H1 (cell line): Measurements from ENCODE around the gene LDLR. TPM values are rescaled to one million over a fixed set of nuclear protein-coding genes. Genes with fewer than 3 reads are reported as not detected.

ENCODE experiments used
- CTCF ChIA-PET: fragments of 300-600 bp; sonication (Branson Sonifier 250); formaldehyde crosslinking; loops from one replicate; lab custom pipeline; 2021; ENCODE audit not compliant: partially characterized antibody; lab: Charles Lee
- POLR2A ChIA-PET: fragments of 300-600 bp; sonication (Branson Sonifier 250); formaldehyde crosslinking; loops from one replicate; lab custom pipeline; 2021; ENCODE audit warnings: inconsistent platforms; ENCODE audit not compliant: partially characterized antibody; lab: Charles Lee
- DNase-seq, 2 experiments: peaks; one replicate each; pipeline versions ENCODE4 v3.0.0 to v3.0.0-alpha.2; 2010 to 2022; ENCODE audit warnings: low spot score in 2 of 2, low read depth in 1 of 2, mixed read lengths in 1 of 2
- FAIRE-seq: peaks from 2 replicates; lab custom pipeline; 2011; peaks lifted over from hg19 to GRCh38; lab: Jason Lieb, UNC
- H2AFZ ChIP-seq: 2 replicates; pipeline ENCODE4 v1.8.1; 2012; ENCODE audit warnings: low read length, inconsistent platforms
- H2AK5ac ChIP-seq: 2 replicates; pipeline ENCODE4 v1.6.1; 2013; ENCODE audit warnings: low read depth, low read length
- H2BK120ac ChIP-seq: replicated peaks from 2 replicates; pipeline ENCODE3; 2013; ENCODE audit warnings: low read depth, low read length, inconsistent platforms
- H2BK12ac ChIP-seq: 2 replicates; pipeline ENCODE4 v1.6.1; 2013; ENCODE audit warnings: low read depth, low read length
- H2BK15ac ChIP-seq: 2 replicates; pipeline ENCODE4 v1.6.1; 2013; ENCODE audit warnings: low read length
- H2BK20ac ChIP-seq: 2 replicates; pipeline ENCODE4 v1.6.1; 2013; ENCODE audit warnings: low read length
- H2BK5ac ChIP-seq: 2 replicates; pipeline ENCODE4 v1.6.1; 2013; ENCODE audit warnings: low read depth, low read length
- H3K14ac ChIP-seq: 2 replicates; pipeline ENCODE4 v1.6.1; 2013; ENCODE audit warnings: inconsistent platforms; ENCODE audit not compliant: insufficient read length
- H3K18ac ChIP-seq: 2 replicates; pipeline ENCODE4 v1.6.1; 2013; ENCODE audit warnings: low read length; ENCODE audit errors: extremely low read depth
- H3K23ac ChIP-seq: 2 replicates; pipeline ENCODE4 v1.6.1; 2013; ENCODE audit warnings: inconsistent platforms; ENCODE audit not compliant: insufficient read length
- H3K23me2 ChIP-seq: 2 replicates; pipeline ENCODE4 v1.6.1; 2013; ENCODE audit warnings: low read depth, low read length
- H3K27ac ChIP-seq: 2 replicates; pipeline ENCODE4 v1.6.1; 2011; ENCODE audit warnings: low read depth, low read length, inconsistent platforms
- H3K27me3 ChIP-seq, 4 experiments: replicated peaks in 1 of 4; 1 replicate in 1 of 4; 2 replicates in 3 of 4; pipeline versions ENCODE4 v1.6.1 to v1.8.1; 2011 to 2013; ENCODE audit warnings: low read length in 3 of 4, mild to moderate bottlenecking in 3 of 4, inconsistent platforms in 2 of 4, mixed read lengths in 2 of 4, moderate library complexity in 1 of 4; ENCODE audit not compliant: control insufficient read depth in 3 of 4, insufficient read depth in 3 of 4; ENCODE audit errors: extremely low read depth in 1 of 4
- H3K36me3 ChIP-seq, 4 experiments: 2 replicates each; pipeline versions ENCODE4 v1.6.1 to v1.8.1; 2011 to 2013; ENCODE audit warnings: mild to moderate bottlenecking in 4 of 4, low read length in 3 of 4, moderate library complexity in 2 of 4, control low read depth in 1 of 4, inconsistent platforms in 1 of 4; ENCODE audit not compliant: insufficient read depth in 4 of 4, control insufficient read depth in 2 of 4
- H3K4ac ChIP-seq: replicated peaks from 2 replicates; pipeline ENCODE3; 2013; ENCODE audit warnings: low read length, low read depth, mixed read lengths, inconsistent platforms; ENCODE audit not compliant: insufficient read length
- H3K4me1 ChIP-seq, 4 experiments: replicated peaks in 1 of 4; 1 replicate in 1 of 4; 2 replicates in 3 of 4; pipeline versions ENCODE4 v1.6.1 to v1.8.1; 2011 to 2013; ENCODE audit warnings: low read length in 3 of 4, inconsistent platforms in 2 of 4, mixed read lengths in 1 of 4; ENCODE audit not compliant: insufficient read depth in 4 of 4, control insufficient read depth in 3 of 4
- H3K4me2 ChIP-seq, 2 experiments: 2 replicates each; pipeline versions ENCODE4 v1.6.1 to v1.8.1; 2011 to 2013; ENCODE audit warnings: low read depth in 2 of 2, low read length in 2 of 2, control low read depth in 1 of 2, inconsistent platforms in 1 of 2, mild to moderate bottlenecking in 1 of 2; ENCODE audit not compliant: insufficient read depth in 1 of 2
- H3K4me3 ChIP-seq, 4 experiments: fragments of 200-600, 300-600 bp in 1 of 4; sonication (generic), shearing (Covaris generic), sonication (Bioruptor Twin) in 1 of 4; 2 replicates each; pipeline versions ENCODE4 v1.5.1 to v1.8.1; 2011 to 2016; ENCODE audit warnings: low read length in 4 of 4, low read depth in 3 of 4, control low read depth in 2 of 4, inconsistent platforms in 2 of 4, mild to moderate bottlenecking in 2 of 4, mixed read lengths in 1 of 4, moderate library complexity in 1 of 4; ENCODE audit not compliant: insufficient read depth in 2 of 4; ENCODE audit errors: extremely low read depth in 1 of 4
- H3K56ac ChIP-seq: replicated peaks from 2 replicates; pipeline ENCODE3; 2013; ENCODE audit warnings: low read depth, mild to moderate bottlenecking, mixed read lengths, low read length, inconsistent platforms; ENCODE audit not compliant: insufficient read length
- H3K79me1 ChIP-seq: 2 replicates; pipeline ENCODE4 v1.6.1; 2013; ENCODE audit warnings: low read depth, low read length, control low read depth
- H3K79me2 ChIP-seq, 2 experiments: 2 replicates each; pipeline versions ENCODE4 v1.6.1 to v1.8.1; 2012 to 2013; ENCODE audit warnings: low read length in 2 of 2, mild to moderate bottlenecking in 2 of 2, inconsistent platforms in 1 of 2; ENCODE audit not compliant: insufficient read depth in 2 of 2, control insufficient read depth in 1 of 2
- H3K9ac ChIP-seq, 4 experiments: replicated peaks in 1 of 4; 1 replicate in 1 of 4; 2 replicates in 3 of 4; pipeline versions ENCODE4 v1.6.1 to v1.8.1; 2011 to 2013; ENCODE audit warnings: low read depth in 3 of 4, low read length in 3 of 4, control low read depth in 2 of 4, mild to moderate bottlenecking in 2 of 4, moderate library complexity in 2 of 4, inconsistent platforms in 1 of 4; ENCODE audit errors: extremely low read depth in 1 of 4
- H3K9me3 ChIP-seq, 2 experiments: 2 replicates each; pipeline versions ENCODE4 v1.6.1 to v1.8.1; 2012 to 2013; ENCODE audit warnings: mild to moderate bottlenecking in 2 of 2, moderate library complexity in 2 of 2, control low read depth in 1 of 2, inconsistent platforms in 1 of 2, low read depth in 1 of 2, low read length in 1 of 2, mixed read lengths in 1 of 2; ENCODE audit not compliant: insufficient read depth in 2 of 2
- H4K20me1 ChIP-seq, 2 experiments: replicated peaks in 1 of 2; 2 replicates each; pipeline versions ENCODE3 to v1.8.1; 2011 to 2013; ENCODE audit warnings: inconsistent platforms in 2 of 2, low read length in 2 of 2, mild to moderate bottlenecking in 1 of 2; ENCODE audit not compliant: insufficient read depth in 2 of 2, control insufficient read depth in 1 of 2
- H4K5ac ChIP-seq: 2 replicates; pipeline ENCODE4 v1.6.1; 2013; ENCODE audit warnings: low read length, low read depth, mixed read lengths, inconsistent platforms; ENCODE audit not compliant: insufficient read length
- H4K8ac ChIP-seq: 2 replicates; pipeline ENCODE4 v1.8.0; 2013; ENCODE audit warnings: mild to moderate bottlenecking, moderate library complexity, low read length, inconsistent platforms; ENCODE audit not compliant: insufficient read depth; ENCODE audit errors: extremely low read depth
- H4K91ac ChIP-seq: replicated peaks from 2 replicates; pipeline ENCODE3; 2013; ENCODE audit warnings: low read length, mixed read lengths, inconsistent platforms; ENCODE audit not compliant: insufficient read length
- EGR1 ChIP-seq: IDR thresholded peaks from 2 replicates; pipeline ENCODE4 v1.6.1; 2011; ENCODE audit warnings: low read depth, low read length, borderline replicate concordance
- GABPA ChIP-seq: IDR thresholded peaks from 2 replicates; pipeline ENCODE4 v1.6.1; 2011; ENCODE audit warnings: mild to moderate bottlenecking, low read length, moderate library complexity, borderline replicate concordance; ENCODE audit not compliant: insufficient read depth
- HDAC2 ChIP-seq, 2 experiments: fragments of 300-600 bp in 1 of 2; sonication (generic) in 1 of 2; IDR thresholded peaks; 2 replicates each; pipeline ENCODE4 v1.6.1; 2011 to 2012; ENCODE audit warnings: low read depth in 2 of 2, low read length in 2 of 2, mild to moderate bottlenecking in 2 of 2, moderate library complexity in 2 of 2, borderline replicate concordance in 1 of 2, inconsistent platforms in 1 of 2
- JUN ChIP-seq: IDR thresholded peaks from 2 replicates; pipeline ENCODE4 v1.6.1; 2011; ENCODE audit warnings: low read depth, mild to moderate bottlenecking, improper control_type of control experiment, low read length
- KDM4A ChIP-seq: IDR thresholded peaks from one replicate; pipeline ENCODE4 v1.7.1; 2012; ENCODE audit warnings: low read depth, mild to moderate bottlenecking, moderate library complexity, low read length, inconsistent platforms; ENCODE audit not compliant: severe bottlenecking
- RBBP5 ChIP-seq: IDR thresholded peaks from 2 replicates; pipeline ENCODE4 v1.7.1; 2012; ENCODE audit warnings: low read depth, mild to moderate bottlenecking, inconsistent platforms, low read length, moderate library complexity, borderline replicate concordance
- SP4 ChIP-seq: IDR thresholded peaks from 2 replicates; pipeline ENCODE4 v1.6.1; 2012; ENCODE audit warnings: low read length, inconsistent platforms
- USF2 ChIP-seq: IDR thresholded peaks from 2 replicates; pipeline ENCODE4 v1.6.1; 2011; ENCODE audit warnings: low read length, improper control_type of control experiment
- YY1 ChIP-seq: IDR thresholded peaks from 2 replicates; pipeline ENCODE4 v1.6.1; 2011; ENCODE audit warnings: low read depth, mild to moderate bottlenecking, low read length
- WGBS, 2 experiments: shearing (Covaris generic) in 1 of 2; methylation state at CpG; one replicate each; pipeline versions ENCODE4 v1.1.6 to v1.1.7; 2013 to 2015; ENCODE audit warnings: low lambda C conversion rate in 2 of 2, mixed read lengths in 2 of 2, inconsistent platforms in 1 of 2, low coverage in 1 of 2, missing lambda C conversion rate in 1 of 2; ENCODE audit not compliant: insufficient replicate concordance in 2 of 2, insufficient coverage in 1 of 2, insufficient read length in 1 of 2; ENCODE audit errors: extremely low coverage in 1 of 2, missing lambda C conversion rate in 1 of 2; 5-methylcytosine and 5-hydroxymethylcytosine counted together
- polyA plus RNA-seq, 7 experiments: library from polyadenylated mRNA; depleted of rRNA in 3 of 7; stranded (reverse) in 5 of 7; unstranded in 2 of 7; fragments of >200 nt in 5 of 7; fragments of 200-250 nt in 2 of 7; gene quantifications; 1 replicate in 5 of 7; 2 replicates in 1 of 7; 4 replicates in 1 of 7; pipeline versions ENCODE4 v1.2.1 to v1.2.3, GENCODE V29; 2011 to 2013; ENCODE audit warnings: missing spikeins in 2 of 7, mixed read lengths in 2 of 7
- total RNA-seq: library from RNA; stranded (reverse); fragmentation: NEBNext Ultra II Directional; extraction: Animal tissue kit (Norgen Biotek cat#: 25700); gene quantifications from 2 replicates; pipeline ENCODE4 v1.2.1, GENCODE V29; 2021

LDLR gene
- total and polyA plus RNA-seq, 2 of the 8 experiments (the other 6 are each of a cell fraction or from before 2014, with no cell fraction given), result 70.1 to 118 TPM

- Histone ChIP-seq H3K4me2 (no peak overlapping the region), H3K14ac (no peak overlapping the region), H2BK20ac (no peak overlapping the region), H3K36me3 (peaks cover 3 to 17% (median 11%) of the 10 kb centered on the region in 4 experiments; a peak in 7 of 8 replicates), H3K18ac (no peak overlapping the region), H3K27ac (no peak overlapping the region), H2BK120ac (no peak overlapping the region), H3K23ac (no peak overlapping the region), H3K9me3 (no peaks in the 10 kb centered on the region), H3K79me2 (peaks cover 7 to 21% of the 10 kb centered on the region in 2 experiments; a peak in 3 of 4 replicates), H3K79me1 (peaks cover 2% of the 10 kb centered on the region), H3K4me3 (no peak overlapping the region), H2BK15ac (no peak overlapping the region), H3K9ac (no peak overlapping the region), H2AK5ac (no peak overlapping the region), H4K91ac (no peak overlapping the region), H3K27me3 (no peaks in the 10 kb centered on the region), H2BK5ac (no peak overlapping the region), H4K8ac (no peak overlapping the region), H3K56ac (no peak overlapping the region), H2AFZ (no peak overlapping the region), H4K5ac (no peak overlapping the region), H2BK12ac (no peak overlapping the region), H3K4ac (no peak overlapping the region), H3K4me1 (peaks cover 0 to 3% (median 0%) of the 10 kb centered on the region in 4 experiments; a peak in 1 of 7 replicates), H3K23me2 (no peaks in the 10 kb centered on the region; the same call in 1 of the 2 replicates), H4K20me1 (peaks cover 0 to 2% of the 10 kb centered on the region in 2 experiments)
- TF ChIP-seq KDM4A (no peak), YY1 (no peak), GABPA (no peak), EGR1 (no peak), HDAC2 (IDR thresholded peaks at IDR 0.05; ENCODE audit: borderline replicate concordance in 1 of 2, low read depth in 2 of 2, low read length in 2 of 2) (no peak), SP4 (no peak), JUN (no peak), USF2 (no peak), RBBP5 (no peak)
- FAIRE-seq (no peak), DNase-seq (no peak)
- 96% methylated on average over 11 of the region's 11 CpGs; no CpG with 5 or more reads in 1 of the 2 experiments for WGBS, 2 experiments
- POLR2A ChIA-PET, result interaction anchor here (0.6 to 5.0 kb wide), 2 partner anchors 9 to 122 kb away, joined by 3 to 37 read pairs; no protein-coding TSS in a partner anchor
- CTCF ChIA-PET, result interaction anchor here (0.6 to 0.7 kb wide), 4 partner anchors 10 to 1590 kb away, joined by 3 to 5 read pairs (median 4); no protein-coding TSS in a partner anchor
Measured at GRCh38 chr19:11152318-11153062, 63.2 kb downstream of the LDLR start.
